Suprapubic skin (tissue), 4 donors: ENCODE results near the gene STAP1. TPM values are rescaled to one million over a fixed set of nuclear protein-coding genes. Genes with fewer than 3 reads are reported as not detected.

Experiments used
- DNase-seq, 2 donors: peaks; one replicate each; pipeline ENCODE4 v3.0.0-alpha.2; 2019; ENCODE audit warnings: low spot score in 2 of 2
- H3K27ac ChIP-seq: fragments of 200-600 bp; sonication (generic); one replicate; pipeline ENCODE4 v1.5.1; 2019
- H3K27me3 ChIP-seq: fragments of 200-600 bp; sonication (generic); one replicate; pipeline ENCODE4 v1.5.1; 2019
- H3K36me3 ChIP-seq: fragments of 200-600 bp; sonication (generic); one replicate; pipeline ENCODE4 v1.5.1; 2019
- H3K4me1 ChIP-seq: fragments of 200-600 bp; sonication (generic); one replicate; pipeline ENCODE4 v1.5.1; 2019
- H3K4me3 ChIP-seq: fragments of 200-600 bp; sonication (generic); one replicate; pipeline ENCODE4 v1.5.1; 2019; ENCODE audit warnings: mild to moderate bottlenecking
- H3K9me3 ChIP-seq: fragments of 200-600 bp; sonication (generic); one replicate; pipeline ENCODE4 v1.5.1; 2019
- CTCF ChIP-seq, 2 donors: fragments of 200-600 bp in 1 of 2; fragments of 450-650 bp in 1 of 2; sonication (generic) in 1 of 2; IDR thresholded peaks; one replicate each; pipeline ENCODE4 v1.5.1; 2016 to 2019; ENCODE audit warnings: antibody characterized with exemption in 2 of 2, mild to moderate bottlenecking in 1 of 2, moderate library complexity in 1 of 2
- EP300 ChIP-seq: sonication (generic); formaldehyde crosslinking; IDR thresholded peaks from one replicate; pipeline ENCODE4 v1.6.1; 2017; ENCODE audit warnings: antibody characterized with exemption
- POLR2A ChIP-seq, 2 donors: fragments of 450-650 bp; IDR thresholded peaks; one replicate each; pipeline ENCODE4 v1.6.1; 2017; ENCODE audit warnings: antibody characterized with exemption in 2 of 2, mild to moderate bottlenecking in 2 of 2, moderate library complexity in 2 of 2
- POLR2AphosphoS5 ChIP-seq, 3 donors: sonication (generic); formaldehyde crosslinking; IDR thresholded peaks; one replicate each; pipeline ENCODE4 v1.6.1; 2017; ENCODE audit warnings: antibody characterized with exemption in 3 of 3
- WGBS: methylation state at CpG from one replicate; pipeline ENCODE4 v1.1.5; 2018; 5-methylcytosine and 5-hydroxymethylcytosine counted together
- total RNA-seq, 4 donors: library from RNA; depleted of rRNA; stranded (reverse); fragments of >200 nt; gene quantifications; one replicate each; pipeline ENCODE4 v1.1.0, GENCODE V29; 2016

Gene STAP1
- total RNA-seq, 4 donors from 2014 or later: 0.55 TPM; not detected in 3

GRCh38 chr4:67615119-67615518, 56.6 kb downstream of the STAP1 start:
- 92% methylated on average over 5 of the region's 5 CpGs for WGBS
- H3K4me3 ChIP-seq: no peak overlapping the region
- no peaks in the 10 kb centered on the region for H3K4me1 ChIP-seq
- TF ChIP-seq POLR2A (IDR thresholded peaks at IDR 0.05) (no peak), CTCF (IDR thresholded peaks at IDR 0.05) (no peak), EP300 (no peak), POLR2AphosphoS5 (IDR thresholded peaks at IDR 0.05) (no peak)
- no peak for DNase-seq
- no peak overlapping the region for H3K27ac ChIP-seq
- H3K27me3 ChIP-seq: no peaks in the 10 kb centered on the region
- peaks cover 27% of the 10 kb centered on the region for H3K36me3 ChIP-seq
- peaks cover 8% of the 10 kb centered on the region for H3K9me3 ChIP-seq

- H3K4me1 ChIP-seq: no peaks in the 10 kb centered on the region
- DNase-seq: no peak
- no peak for TF ChIP-seq EP300
- no peak for TF ChIP-seq POLR2A (IDR thresholded peaks at IDR 0.05)
- no peak for TF ChIP-seq CTCF (IDR thresholded peaks at IDR 0.05)
- no peak for TF ChIP-seq POLR2AphosphoS5 (IDR thresholded peaks at IDR 0.05)
- H3K27me3 ChIP-seq: no peaks in the 10 kb centered on the region
- no peak overlapping the region for H3K27ac ChIP-seq
- peaks cover 8% of the 10 kb centered on the region for H3K9me3 ChIP-seq
- 79% methylated on average over 1 of the region's 1 CpG for WGBS
- H3K4me3 ChIP-seq: no peak overlapping the region
- H3K36me3 ChIP-seq: peaks cover 41% of the 10 kb centered on the region
Observed at GRCh38 chr4:67616478-67616877, 58.0 kb downstream of the STAP1 start.

GRCh38 chr4:67624939-67625338, 66.4 kb downstream of the STAP1 start:
- Histone ChIP-seq H3K36me3 (peaks cover 71% of the 10 kb centered on the region), H3K27me3 (no peaks in the 10 kb centered on the region)

GRCh38 chr4:67632492-67632891, 74.0 kb downstream of the STAP1 start:
- no peak overlapping the region for H3K27ac ChIP-seq
- H3K9me3 ChIP-seq: no peaks in the 10 kb centered on the region
- TF ChIP-seq POLR2AphosphoS5 (IDR thresholded peaks at IDR 0.05): no peak
- TF ChIP-seq CTCF (IDR thresholded peaks at IDR 0.05): no peak
- TF ChIP-seq EP300: no peak
- TF ChIP-seq POLR2A (IDR thresholded peaks at IDR 0.05): no peak
- WGBS: 83% methylated on average over 3 of the region's 3 CpGs
- H3K27me3 ChIP-seq: no peaks in the 10 kb centered on the region
- H3K4me3 ChIP-seq: no peak overlapping the region
- H3K36me3 ChIP-seq: peaks cover 75% of the 10 kb centered on the region
- DNase-seq: no peak
- no peaks in the 10 kb centered on the region for H3K4me1 ChIP-seq

More at GRCh38 chr4:67624939-67625338, 66.4 kb downstream of the STAP1 start:
- DNase-seq: no peak
- no peak for TF ChIP-seq POLR2A (IDR thresholded peaks at IDR 0.05)
- TF ChIP-seq CTCF (IDR thresholded peaks at IDR 0.05): no peak
- no peak for TF ChIP-seq POLR2AphosphoS5 (IDR thresholded peaks at IDR 0.05)
- TF ChIP-seq EP300: no peak
- no peaks in the 10 kb centered on the region for H3K4me1 ChIP-seq
- H3K4me3 ChIP-seq: no peak overlapping the region
- no peaks in the 10 kb centered on the region for H3K9me3 ChIP-seq
- H3K27ac ChIP-seq: no peak overlapping the region
- WGBS: 84% methylated on average over 3 of the region's 3 CpGs

- no peak for DNase-seq
- Histone ChIP-seq H3K4me3 (no peak overlapping the region), H3K27ac (no peak overlapping the region), H3K27me3 (no peaks in the 10 kb centered on the region), H3K9me3 (no peaks in the 10 kb centered on the region), H3K36me3 (peaks cover 72% of the 10 kb centered on the region), H3K4me1 (no peaks in the 10 kb centered on the region)
- 81% methylated on average over 2 of the region's 2 CpGs for WGBS
- no peak for TF ChIP-seq POLR2A (IDR thresholded peaks at IDR 0.05)
- TF ChIP-seq CTCF (IDR thresholded peaks at IDR 0.05): no peak
- no peak for TF ChIP-seq EP300
- TF ChIP-seq POLR2AphosphoS5 (IDR thresholded peaks at IDR 0.05): no peak
Observed at GRCh38 chr4:67634741-67635140, 76.2 kb downstream of the STAP1 start.
